GM18951 (cell line): ENCODE data around the gene SEC14L5.

Source experiments
- POLR2A ChIP-seq: IDR thresholded peaks from 4 replicates; pipeline ENCODE4 v1.6.1; 2011; ENCODE audit warnings: mild to moderate bottlenecking; ENCODE audit not compliant: insufficient read length, insufficient read depth; ENCODE audit errors: extremely low read depth
- in situ Hi-C: fragments of 300-500 bp; cut with MboI; formaldehyde crosslinking; loops from one replicate; pipeline ENCODE4 v1.12.0; 2022; ENCODE audit warnings: low sequenced_read_pairs, mixed read lengths, inconsistent platforms; ENCODE audit not compliant: unreplicated experiment

The SEC14L5 gene

DNA sequence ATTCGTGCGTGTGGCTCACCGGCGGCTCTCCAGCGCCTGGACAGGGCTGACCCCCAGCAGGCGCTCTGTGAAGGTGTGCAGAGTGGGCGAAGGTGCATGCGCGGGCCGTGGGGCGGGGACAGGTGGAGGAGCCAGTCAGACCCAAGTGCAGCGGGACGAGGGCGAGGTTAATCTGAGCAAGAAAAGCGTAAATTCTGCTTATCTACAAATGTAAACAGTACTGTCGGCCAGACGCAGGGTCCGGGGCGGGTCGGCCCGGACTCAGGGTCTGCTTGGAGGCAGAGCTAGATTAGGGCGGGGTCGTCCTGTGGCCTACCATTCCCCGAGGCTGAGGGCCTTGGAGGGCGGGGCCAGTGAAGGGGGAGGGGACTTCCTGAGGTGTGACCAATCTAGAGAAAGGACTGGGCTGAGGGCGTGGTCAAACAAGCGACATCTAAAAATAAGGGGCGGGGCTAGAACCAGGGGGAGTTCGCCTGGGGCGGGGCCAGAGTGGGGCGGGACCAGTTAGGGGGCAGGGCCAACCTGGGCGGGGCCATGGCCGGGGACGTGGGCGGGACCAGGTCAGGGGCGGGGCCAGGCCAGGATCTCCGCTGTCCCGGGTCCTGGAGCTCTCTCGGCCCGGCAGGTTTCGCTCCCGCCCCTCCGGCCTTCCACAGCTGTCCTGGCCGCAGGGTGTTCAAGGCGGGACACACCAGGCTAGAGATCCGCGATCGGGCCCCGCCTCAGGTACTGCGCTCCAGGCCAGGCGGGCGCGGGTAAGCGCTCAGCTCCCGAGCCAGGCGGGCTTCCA, at the start of gene SEC14L5:
TSS of gene SEC14L5 (plus strand) at position 611 of the 790 bp plus-strand sequence. CDS start 994 bp downstream, outside the sequence.
- in situ Hi-C loops: no loop called here

DNA sequence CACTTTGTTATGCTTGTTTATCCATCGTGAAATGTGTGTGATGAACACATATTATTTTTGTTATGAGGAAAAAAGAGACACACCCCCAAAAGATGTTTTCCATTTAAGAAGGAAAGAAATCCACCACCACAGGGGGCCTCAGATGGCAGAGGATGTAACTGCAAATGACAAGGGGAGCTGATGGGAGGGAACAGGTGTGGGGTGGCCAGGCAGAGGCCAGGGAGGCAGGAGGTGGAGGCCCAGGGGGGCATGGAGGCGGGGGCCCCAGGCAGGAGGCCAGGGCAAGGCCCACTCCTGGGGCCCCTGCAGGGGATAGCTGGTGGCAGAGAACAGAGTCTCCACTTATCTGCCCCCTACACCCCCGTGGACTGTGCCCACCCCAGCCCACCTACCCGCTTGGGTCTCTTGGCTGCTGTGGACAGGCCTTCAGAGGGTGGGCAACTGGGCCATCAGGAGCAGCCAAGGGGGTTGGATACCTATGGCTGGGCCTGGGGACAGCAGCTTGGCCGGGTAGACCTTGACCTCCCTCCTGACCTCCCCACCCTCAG, 49.2 kb upstream of the SEC14L5 start:
- in situ Hi-C loops: no loop called here
- no peak for TF ChIP-seq POLR2A

More for the DNA sequence above, at the start of gene SEC14L5:
- TF ChIP-seq POLR2A: no peak

DNA sequence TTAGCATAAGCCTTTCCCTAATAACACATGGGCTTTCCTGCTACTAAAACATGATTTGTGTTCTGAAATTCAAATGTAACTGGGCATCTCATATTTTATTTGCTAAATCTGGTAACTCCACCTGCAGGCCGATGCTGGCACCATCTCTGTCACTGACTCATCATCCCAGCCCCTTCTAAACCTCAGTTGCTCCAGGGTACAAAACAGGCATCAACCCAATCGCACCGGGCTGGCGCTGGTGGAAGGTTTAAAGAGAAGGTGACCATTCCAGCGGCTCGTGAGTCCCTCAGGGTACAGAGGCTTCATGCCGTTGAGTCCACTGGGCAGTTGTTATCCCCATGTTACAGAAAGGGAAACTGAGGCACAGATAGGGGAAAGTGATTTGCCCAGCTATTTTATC, 48.3 kb upstream of the SEC14L5 start:
- no peak for TF ChIP-seq POLR2A
- in situ Hi-C loops: no loop called here

DNA sequence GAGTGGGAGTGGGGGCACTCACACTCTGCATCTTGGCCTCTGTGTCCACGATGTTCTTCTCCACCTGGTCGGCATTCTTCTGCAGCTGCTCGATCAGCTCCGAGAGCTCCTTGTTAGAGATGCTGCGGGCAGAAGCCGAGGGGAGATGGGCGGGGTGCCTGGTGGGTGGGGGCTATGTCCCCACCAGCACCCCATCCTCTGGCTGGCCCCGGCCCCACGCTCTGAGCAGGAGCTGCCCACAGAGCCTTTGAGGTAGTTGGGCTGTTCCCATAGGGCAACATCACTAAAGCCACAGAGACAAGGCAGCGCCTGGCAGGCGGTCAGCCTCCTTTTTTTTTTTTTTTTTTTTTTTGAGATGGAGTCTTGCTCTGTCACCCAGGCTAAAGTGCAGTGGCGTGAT, 47.3 kb upstream of the SEC14L5 start:
- in situ Hi-C loops: no loop called here
- no peak for TF ChIP-seq POLR2A

GRCh38 chr16:4911970-4912386, 46.2 kb upstream of the SEC14L5 start:
- TF ChIP-seq POLR2A: no peak
- in situ Hi-C loops: no loop called here

DNA sequence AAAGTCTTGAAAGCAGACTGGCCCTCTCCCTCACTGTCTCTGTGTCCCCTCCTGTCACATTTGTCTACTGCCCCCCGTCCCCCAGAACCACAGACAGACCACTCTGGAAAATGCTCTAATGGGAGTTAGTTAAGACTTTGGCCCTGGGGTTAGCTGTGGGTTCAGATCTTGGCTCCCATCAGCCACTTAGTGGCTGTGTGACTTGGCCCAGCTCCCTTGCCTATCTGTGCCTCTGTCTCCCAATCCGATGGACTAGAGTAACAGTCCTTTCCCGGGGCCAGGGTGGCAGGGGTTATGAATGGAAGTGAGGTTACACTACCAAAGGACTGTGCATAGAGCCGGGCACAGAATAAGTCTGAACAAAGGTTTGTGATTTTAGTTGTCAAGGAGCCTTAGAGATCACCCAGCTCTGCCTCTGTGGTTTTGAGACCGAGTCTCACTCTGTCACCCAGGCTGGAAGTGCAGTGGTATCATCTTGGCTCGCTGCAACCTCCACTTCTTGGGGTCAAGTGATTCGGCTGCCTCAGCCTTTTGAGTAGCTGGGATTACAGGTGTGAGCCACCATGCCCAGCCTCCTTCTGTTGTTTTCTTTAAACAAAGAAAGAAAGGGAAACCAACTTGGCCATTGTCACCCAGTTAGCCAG, 44.9 kb upstream of the SEC14L5 start:
- in situ Hi-C loops: no loop called here
- TF ChIP-seq POLR2A: no peak

DNA sequence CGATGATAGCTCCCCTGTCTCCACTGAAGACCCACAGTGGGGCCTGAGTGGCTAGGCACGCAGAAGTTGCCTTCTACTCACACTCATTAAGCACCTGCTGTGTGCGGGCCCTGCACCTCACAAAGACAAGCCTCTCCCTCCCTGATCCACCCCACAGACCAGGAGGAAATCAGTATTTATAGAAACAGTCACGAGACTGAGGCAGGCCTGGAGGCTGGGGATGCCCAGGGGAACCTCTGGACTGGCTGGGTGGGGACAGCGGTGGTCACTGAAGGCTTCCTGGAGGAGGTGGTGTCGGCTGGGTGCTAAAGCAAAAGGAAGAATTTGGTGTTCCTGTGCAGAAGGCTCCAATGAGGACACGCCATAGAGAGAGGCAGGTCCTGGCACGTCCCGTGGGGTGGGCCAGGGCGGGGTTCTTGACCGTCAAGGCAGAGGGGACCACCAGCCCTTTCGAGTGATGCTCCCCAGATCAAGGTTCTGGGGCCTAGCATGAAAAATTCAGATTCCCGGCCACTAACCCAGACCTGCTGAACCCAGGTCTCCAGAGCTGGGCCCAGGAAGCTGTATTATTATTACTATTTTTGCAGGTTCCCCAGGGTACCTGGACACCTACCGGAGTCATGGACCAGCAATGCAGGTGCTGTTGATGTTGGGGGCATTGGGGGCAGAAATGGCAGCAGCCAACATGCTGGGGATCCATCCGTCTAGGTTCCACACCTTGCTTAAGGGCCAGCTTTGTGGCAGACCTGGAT, 44.2 kb upstream of the SEC14L5 start:
- TF ChIP-seq POLR2A: no peak
- in situ Hi-C loops: no loop called here

GRCh38 chr16:4914528-4915225, 43.5 kb upstream of the SEC14L5 start:
- in situ Hi-C loops: no loop called here
- no peak for TF ChIP-seq POLR2A

DNA sequence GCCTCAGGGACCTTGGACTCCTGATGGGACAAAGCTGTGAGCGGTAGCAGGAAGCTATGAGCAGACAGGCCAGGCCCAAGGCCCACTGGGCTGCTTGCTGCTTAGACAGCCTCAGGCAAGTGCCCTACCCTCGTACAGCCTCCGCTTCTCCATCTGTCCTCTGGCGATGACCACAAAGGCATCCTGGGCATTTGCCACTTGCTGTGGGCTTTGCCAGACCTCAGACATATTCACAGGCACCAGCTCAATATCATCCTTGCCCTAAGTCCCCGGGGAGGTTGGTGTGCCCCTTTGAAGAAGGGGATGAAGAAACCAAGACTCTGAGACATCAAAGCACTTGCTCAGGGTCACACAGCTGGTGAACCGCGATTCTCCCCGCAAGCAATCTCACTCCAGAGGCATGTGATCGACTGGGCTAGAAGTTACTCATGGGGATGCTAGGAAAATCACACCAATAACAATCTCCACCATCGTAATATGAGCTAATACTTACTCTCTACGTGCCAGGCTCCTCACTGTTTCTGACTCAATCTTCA, 42.8 kb upstream of the SEC14L5 start:
- in situ Hi-C loops: no loop called here
- TF ChIP-seq POLR2A: no peak

DNA sequence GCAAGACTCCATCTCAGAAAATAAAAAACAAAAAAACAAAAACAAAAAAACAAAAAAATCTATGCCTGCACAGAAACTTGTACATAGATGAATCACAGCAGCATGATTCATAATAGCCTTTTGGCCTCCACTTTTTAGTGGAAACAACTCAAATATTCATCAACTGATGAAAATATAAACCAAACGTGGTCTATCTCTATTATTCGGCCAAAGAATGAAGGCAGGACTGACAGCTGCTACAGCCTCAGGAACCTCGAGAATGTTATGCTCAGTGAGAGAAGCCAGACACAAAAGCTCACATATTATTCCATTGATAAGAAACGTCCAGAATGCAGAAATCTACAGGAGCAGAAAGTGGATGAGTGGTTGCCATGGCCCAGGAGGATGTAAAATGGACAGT, 41.0 kb upstream of the SEC14L5 start:
- TF ChIP-seq POLR2A: no peak
- in situ Hi-C loops: no loop called here

GRCh38 chr16:4918781-4919251, 39.3 kb upstream of the SEC14L5 start:
- in situ Hi-C loops: no loop called here
- TF ChIP-seq POLR2A: no peak

- no peak for TF ChIP-seq POLR2A
- in situ Hi-C loops: no loop called here
Measured at GRCh38 chr16:4920826-4921225, 37.3 kb upstream of the SEC14L5 start.
